A673 (cell line): ENCODE measurements around the gene GZMM. TPM values are rescaled to one million over a fixed set of nuclear protein-coding genes. Genes with fewer than 3 reads are reported as not detected.

Experiments
- BruUV-seq: library from RNA; stranded (reverse); fragments of 400-500 nt; replicated peaks from 2 replicates; lab custom pipeline; 2021; lab: Mats Ljungman, UMichigan
- CTCF ChIA-PET: fragments of 300-600 bp; sonication (Branson Sonifier 250); formaldehyde crosslinking; loops from one replicate; lab custom pipeline; 2022; ENCODE audit warnings: antibody characterized with exemption; lab: Charles Lee
- POLR2A ChIA-PET: fragments of 300-600 bp; sonication (Branson Sonifier 250); formaldehyde crosslinking; loops from one replicate; lab custom pipeline; 2022; ENCODE audit warnings: antibody characterized with exemption; ENCODE audit not compliant: low non-redundant PET; lab: Charles Lee
- DNase-seq: peaks from one replicate; pipeline ENCODE4 v3.0.0-alpha.2; 2015; ENCODE audit warnings: low spot score
- H3K27ac ChIP-seq: fragments of 200-600 bp; sonication (generic); 2 replicates; pipeline ENCODE4 v1.5.1; 2016; ENCODE audit warnings: mixed run types, low read depth, mild to moderate bottlenecking, mixed read lengths, antibody characterized with exemption, low read length; ENCODE audit not compliant: poor library complexity, severe bottlenecking
- H3K27me3 ChIP-seq: fragments of 200-600 bp; sonication (generic); replicated peaks from 2 replicates; pipeline ENCODE4 v1.6.1; 2017; ENCODE audit warnings: mixed run types, low read depth, mild to moderate bottlenecking, mixed read lengths, antibody characterized with exemption, low read length; ENCODE audit not compliant: insufficient read depth, poor library complexity
- H3K36me3 ChIP-seq: fragments of 200-600 bp; sonication (generic); 2 replicates; pipeline ENCODE4 v1.6.1; 2016; ENCODE audit warnings: mixed run types, mild to moderate bottlenecking, mixed read lengths, antibody characterized with exemption, low read length; ENCODE audit not compliant: insufficient read depth, poor library complexity, severe bottlenecking
- H3K4me1 ChIP-seq: fragments of 200-600 bp; sonication (generic); 2 replicates; pipeline ENCODE4 v1.6.1; 2017; ENCODE audit warnings: mixed run types, mild to moderate bottlenecking, mixed read lengths, antibody characterized with exemption, low read length; ENCODE audit not compliant: insufficient read depth, poor library complexity, severe bottlenecking
- H3K4me3 ChIP-seq: fragments of 200-600 bp; sonication (generic); 2 replicates; pipeline ENCODE4 v1.5.1; 2016; ENCODE audit warnings: low read depth, mixed run types, mild to moderate bottlenecking, mixed read lengths, low read length; ENCODE audit not compliant: poor library complexity, severe bottlenecking
- H3K9me3 ChIP-seq: fragments of 200-600 bp; sonication (generic); 2 replicates; pipeline ENCODE4 v1.6.1; 2016; ENCODE audit warnings: mixed run types, low read depth, mild to moderate bottlenecking, mixed read lengths, antibody characterized with exemption, low read length; ENCODE audit not compliant: poor library complexity, severe bottlenecking
- CTCF ChIP-seq: fragments of 300-800, 200-600 bp; sonication (generic); conservative IDR thresholded peaks from 2 replicates; pipeline ENCODE4 v1.5.1; 2017; ENCODE audit warnings: low read depth, mild to moderate bottlenecking, antibody characterized with exemption, low read length, moderate library complexity, mixed read lengths
- EZH2 ChIP-seq: fragments of 200-600 bp; sonication (generic); IDR thresholded peaks from 2 replicates; pipeline ENCODE4 v1.6.1; 2017; ENCODE audit warnings: borderline replicate concordance, low read depth, mild to moderate bottlenecking, mixed read lengths, antibody characterized with exemption, low read length; ENCODE audit not compliant: poor library complexity, severe bottlenecking
- intact Hi-C: fragments of 100-400 bp; cut with micrococcal nuclease; formaldehyde crosslinking; loops from one replicate; pipeline ENCODE4 v1.10.0; 2022; ENCODE audit not compliant: unreplicated experiment
- total RNA-seq: library from RNA; stranded (reverse); gene quantifications from 2 replicates; pipeline ENCODE4 v1.2.3, GENCODE V29; 2021

The GZMM gene
- total RNA-seq, 1 experiment from 2014 or later, result 2.5 TPM

GRCh38 chr19:593055-593454 lies 49.2 kb downstream of the GZMM start:
- no peak for DNase-seq
- no peak overlapping the region for H3K4me3 ChIP-seq
- H3K27me3 ChIP-seq, result no peaks in the 10 kb centered on the region
- intact Hi-C loops, result no loop called here
- BruUV-seq, result no TSS peak
- no peaks in the 10 kb centered on the region for H3K36me3 ChIP-seq
- peaks cover 23% of the 10 kb centered on the region for H3K4me1 ChIP-seq
- TF ChIP-seq CTCF, result no peak
- TF ChIP-seq EZH2, result no peak
- no peaks in the 10 kb centered on the region for H3K9me3 ChIP-seq
- ChIA-PET POLR2A (no interaction called here), CTCF (no interaction called here)
- no peak overlapping the region for H3K27ac ChIP-seq

- no peak overlapping the region for H3K27ac ChIP-seq
- H3K4me1 ChIP-seq, result peaks cover 19% of the 10 kb centered on the region
- no peak for DNase-seq
- TF ChIP-seq CTCF (no peak), EZH2 (no peak)
- H3K36me3 ChIP-seq, result no peaks in the 10 kb centered on the region
- POLR2A ChIA-PET, result no interaction called here
- CTCF ChIA-PET, result no interaction called here
- intact Hi-C loops, result no loop called here
- H3K9me3 ChIP-seq, result no peaks in the 10 kb centered on the region
- H3K4me3 ChIP-seq, result no peak overlapping the region
- H3K27me3 ChIP-seq, result no peaks in the 10 kb centered on the region
- BruUV-seq, result no TSS peak
These were observed 49.7 kb downstream of the GZMM start for GRCh38 chr19:593505-593904.

- no peak overlapping the region for H3K4me3 ChIP-seq
- no peaks in the 10 kb centered on the region for H3K9me3 ChIP-seq
- ChIA-PET CTCF (no interaction called here), POLR2A (no interaction called here)
- H3K27me3 ChIP-seq, result no peaks in the 10 kb centered on the region
- no peak for TF ChIP-seq CTCF
- TF ChIP-seq EZH2, result no peak
- no peak for DNase-seq
- H3K36me3 ChIP-seq, result no peaks in the 10 kb centered on the region
- intact Hi-C loops, result no loop called here
- no peak overlapping the region for H3K27ac ChIP-seq
- H3K4me1 ChIP-seq, result peaks cover 10% of the 10 kb centered on the region
- no TSS peak for BruUV-seq
These were observed 50.5 kb downstream of the GZMM start for GRCh38 chr19:594265-594870.
